DOHH2 (cell line): Measurements from ENCODE around the gene NOP53.

ENCODE experiments used
- H3F3A ChIP-seq: fragments of 200-600 bp; sonication (generic), shearing (Covaris generic); 2 replicates; pipeline ENCODE4 v1.6.0; 2016; ENCODE audit warnings: antibody characterized with exemption, mild to moderate bottlenecking; ENCODE audit not compliant: control insufficient read depth, insufficient read depth
- H3K27ac ChIP-seq: fragments of 200-600 bp; sonication (generic); 2 replicates; pipeline ENCODE4 v1.5.1; 2014; ENCODE audit warnings: low read depth, mild to moderate bottlenecking, low read length, moderate library complexity
- H3K27me3 ChIP-seq: fragments of 200-600 bp; sonication (generic); 2 replicates; pipeline ENCODE4 v1.6.1; 2014; ENCODE audit warnings: mild to moderate bottlenecking, low read length, mixed read lengths; ENCODE audit not compliant: control insufficient read depth
- H3K36me3 ChIP-seq: fragments of 200-600 bp; sonication (generic); 2 replicates; pipeline ENCODE4 v1.6.1; 2014; ENCODE audit warnings: mild to moderate bottlenecking, low read length, moderate library complexity, mixed read lengths; ENCODE audit not compliant: control insufficient read depth
- H3K4me1 ChIP-seq: fragments of 200-600 bp; sonication (generic); 2 replicates; pipeline ENCODE4 v1.6.1; 2014; ENCODE audit warnings: mild to moderate bottlenecking, low read length, mixed read lengths; ENCODE audit not compliant: control insufficient read depth
- H3K4me2 ChIP-seq: fragments of 200-600 bp; sonication (generic); 2 replicates; pipeline ENCODE4 v1.6.0; 2014; ENCODE audit warnings: mild to moderate bottlenecking, low read length, moderate library complexity
- H3K4me3 ChIP-seq: fragments of 200-600 bp; sonication (generic); 2 replicates; pipeline ENCODE4 v1.5.1; 2014; ENCODE audit warnings: mild to moderate bottlenecking, low read length, mixed read lengths
- H3K79me2 ChIP-seq: fragments of 200-600 bp; sonication (generic); 2 replicates; pipeline ENCODE4 v1.6.1; 2014; ENCODE audit warnings: mild to moderate bottlenecking, low read length, mixed read lengths; ENCODE audit not compliant: control insufficient read depth
- H3K9me2 ChIP-seq: fragments of 200-600 bp; sonication (generic); replicated peaks from 2 replicates; pipeline ENCODE4 v1.6.1; 2014; ENCODE audit warnings: mild to moderate bottlenecking, low read length, mixed read lengths; ENCODE audit not compliant: control insufficient read depth
- H3K9me3 ChIP-seq: fragments of 200-600 bp; sonication (generic); 2 replicates; pipeline ENCODE4 v1.6.1; 2014; ENCODE audit warnings: antibody characterized with exemption, low read length, mixed read lengths; ENCODE audit not compliant: control insufficient read depth, insufficient read depth
- H4K20me1 ChIP-seq: fragments of 200-600 bp; sonication (generic); 2 replicates; pipeline ENCODE4 v1.6.0; 2014; ENCODE audit warnings: low read depth, mild to moderate bottlenecking, antibody characterized with exemption, low read length, moderate library complexity; ENCODE audit not compliant: control insufficient read depth, insufficient read depth
- EZH2phosphoT487 ChIP-seq: fragments of 200-600 bp; sonication (generic); IDR thresholded peaks from 2 replicates; pipeline ENCODE4 v1.6.1; 2017; ENCODE audit warnings: borderline replicate concordance, mild to moderate bottlenecking, antibody characterized with exemption, low read length, moderate library complexity, mixed read lengths
- TF ChIP-seq, protein P1 (sequence below): fragments of 200-600 bp; sonication (generic); IDR thresholded peaks from one replicate; pipeline ENCODE4 v1.5.1; 2014; ENCODE audit warnings: antibody characterized with exemption, mild to moderate bottlenecking, low read depth, low read length; ENCODE audit not compliant: poor library complexity, severe bottlenecking

The NOP53 gene

GRCh38 chr19:47701717-47702552 lies 43.4 kb upstream of the NOP53 start:
- no peaks in the 10 kb centered on the region for H3K9me3 ChIP-seq
- no peak for TF ChIP-seq EZH2phosphoT487
- TF ChIP-seq, protein P1, sequence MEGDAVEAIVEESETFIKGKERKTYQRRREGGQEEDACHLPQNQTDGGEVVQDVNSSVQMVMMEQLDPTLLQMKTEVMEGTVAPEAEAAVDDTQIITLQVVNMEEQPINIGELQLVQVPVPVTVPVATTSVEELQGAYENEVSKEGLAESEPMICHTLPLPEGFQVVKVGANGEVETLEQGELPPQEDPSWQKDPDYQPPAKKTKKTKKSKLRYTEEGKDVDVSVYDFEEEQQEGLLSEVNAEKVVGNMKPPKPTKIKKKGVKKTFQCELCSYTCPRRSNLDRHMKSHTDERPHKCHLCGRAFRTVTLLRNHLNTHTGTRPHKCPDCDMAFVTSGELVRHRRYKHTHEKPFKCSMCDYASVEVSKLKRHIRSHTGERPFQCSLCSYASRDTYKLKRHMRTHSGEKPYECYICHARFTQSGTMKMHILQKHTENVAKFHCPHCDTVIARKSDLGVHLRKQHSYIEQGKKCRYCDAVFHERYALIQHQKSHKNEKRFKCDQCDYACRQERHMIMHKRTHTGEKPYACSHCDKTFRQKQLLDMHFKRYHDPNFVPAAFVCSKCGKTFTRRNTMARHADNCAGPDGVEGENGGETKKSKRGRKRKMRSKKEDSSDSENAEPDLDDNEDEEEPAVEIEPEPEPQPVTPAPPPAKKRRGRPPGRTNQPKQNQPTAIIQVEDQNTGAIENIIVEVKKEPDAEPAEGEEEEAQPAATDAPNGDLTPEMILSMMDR, result no peak

DNA sequence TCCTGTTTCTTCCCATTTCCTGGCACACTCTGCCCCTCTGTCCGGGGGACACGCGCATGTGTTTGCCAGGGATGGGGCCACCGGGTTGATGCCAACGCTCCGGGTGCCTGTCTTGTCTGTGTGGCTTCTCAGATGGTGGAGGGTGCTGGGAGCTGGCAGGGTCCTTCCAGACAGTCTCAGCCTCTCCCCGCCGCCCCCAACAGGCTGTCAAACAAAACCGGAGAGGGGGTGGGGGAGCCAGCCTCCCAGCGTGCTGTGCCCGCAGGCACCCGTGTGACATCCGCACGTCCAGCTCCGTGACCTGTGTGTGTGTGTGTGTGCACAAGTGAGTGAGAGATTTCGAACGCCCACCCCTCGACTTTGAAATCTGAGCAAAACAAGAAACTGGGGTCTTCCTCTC lies 42.7 kb upstream of the NOP53 start:
- H3K9me3 ChIP-seq, result no peaks in the 10 kb centered on the region
- no peaks in the 10 kb centered on the region for H3K9me2 ChIP-seq
- no peak overlapping the region for H3K27ac ChIP-seq
- TF ChIP-seq EZH2phosphoT487, result no peak
- TF ChIP-seq, protein P1, result no peak
- H3K4me2 ChIP-seq, result no peak overlapping the region
- H4K20me1 ChIP-seq, result no peaks in the 10 kb centered on the region
- no peaks in the 10 kb centered on the region for H3K27me3 ChIP-seq
- H3K4me3 ChIP-seq, result no peak overlapping the region
- H3K79me2 ChIP-seq, result no peaks in the 10 kb centered on the region
- no peaks in the 10 kb centered on the region for H3F3A ChIP-seq
- peaks cover 31% of the 10 kb centered on the region for H3K36me3 ChIP-seq
- H3K4me1 ChIP-seq, result peaks cover 8% of the 10 kb centered on the region

More at GRCh38 chr19:47701717-47702552, 43.4 kb upstream of the NOP53 start:
- no peak overlapping the region for H3K4me2 ChIP-seq
- no peak overlapping the region for H3K4me3 ChIP-seq
- H3K27ac ChIP-seq, result no peak overlapping the region
- H3K36me3 ChIP-seq, result peaks cover 31% of the 10 kb centered on the region
- no peaks in the 10 kb centered on the region for H3K9me2 ChIP-seq
- H3K79me2 ChIP-seq, result no peaks in the 10 kb centered on the region
- H3K4me1 ChIP-seq, result peaks cover 7% of the 10 kb centered on the region
- H4K20me1 ChIP-seq, result no peaks in the 10 kb centered on the region
- H3F3A ChIP-seq, result no peaks in the 10 kb centered on the region
- no peaks in the 10 kb centered on the region for H3K27me3 ChIP-seq

GRCh38 chr19:47703301-47703700 lies 42.0 kb upstream of the NOP53 start:
- Histone ChIP-seq H3K79me2 (no peaks in the 10 kb centered on the region), H3K9me3 (no peaks in the 10 kb centered on the region), H4K20me1 (no peaks in the 10 kb centered on the region), H3K4me3 (no peak overlapping the region), H3K9me2 (no peaks in the 10 kb centered on the region), H3K27me3 (no peaks in the 10 kb centered on the region), H3K27ac (no peak overlapping the region), H3K36me3 (peaks cover 27% of the 10 kb centered on the region), H3K4me1 (peaks cover 3% of the 10 kb centered on the region; the same call in 1 of the 2 replicates), H3K4me2 (no peak overlapping the region), H3F3A (no peaks in the 10 kb centered on the region)
- TF ChIP-seq EZH2phosphoT487, result no peak
- TF ChIP-seq, protein P1, result no peak
